Choroid plexus epithelial cell (primary cell): ENCODE results near the gene SH3GL2.

Source experiments
- DNase-seq: peaks from one replicate; pipeline ENCODE4 v3.0.0-alpha.2; 2010; ENCODE audit warnings: low read depth
- H3K4me3 ChIP-seq: 2 replicates; pipeline ENCODE4 v1.5.1; 2011; ENCODE audit warnings: low read depth, mild to moderate bottlenecking, control low read depth, low read length, moderate library complexity
- CTCF ChIP-seq: conservative IDR thresholded peaks from 2 replicates; pipeline ENCODE4 v1.5.1; 2011; ENCODE audit warnings: low read depth, mild to moderate bottlenecking, control low read depth, inconsistent platforms, low read length, moderate library complexity

The SH3GL2 gene

GRCh38 chr9:17555362-17556054, 23.4 kb upstream of the SH3GL2 start:
- no peak overlapping the region for H3K4me3 ChIP-seq
- no peak for DNase-seq
- no peak for TF ChIP-seq CTCF

- H3K4me3 ChIP-seq: no peak overlapping the region
- TF ChIP-seq CTCF: no peak
These were observed 22.6 kb upstream of the SH3GL2 start for GRCh38 chr9:17556255-17556654.

DNA sequence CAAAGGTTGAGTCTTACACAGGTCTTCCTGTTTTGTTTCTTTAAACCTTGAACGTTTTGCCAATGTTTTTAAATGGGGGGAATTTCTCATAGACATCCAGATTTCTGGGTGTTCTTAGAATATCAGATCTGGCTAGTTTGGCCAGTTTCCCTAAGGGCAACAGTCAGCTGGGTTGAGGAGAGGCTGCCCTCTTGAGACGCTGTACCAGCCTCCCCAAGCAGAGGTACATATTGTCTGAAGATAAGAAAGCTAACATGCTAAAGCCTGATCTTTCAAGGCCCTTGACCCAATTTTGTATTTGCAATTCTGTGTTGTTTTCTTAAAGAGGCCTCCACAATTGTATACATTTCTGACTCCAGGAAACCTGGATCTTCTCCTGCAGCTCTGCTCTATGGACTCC, 21.9 kb upstream of the SH3GL2 start:
- TF ChIP-seq CTCF: no peak

More at GRCh38 chr9:17556255-17556654, 22.6 kb upstream of the SH3GL2 start:
- no peak for DNase-seq

GRCh38 chr9:17571825-17572224, 7.0 kb upstream of the SH3GL2 start:
- no peak for DNase-seq
- no peak overlapping the region for H3K4me3 ChIP-seq
- no peak for TF ChIP-seq CTCF

More for the DNA sequence above, 21.9 kb upstream of the SH3GL2 start:
- no peak overlapping the region for H3K4me3 ChIP-seq
- no peak for DNase-seq

- TF ChIP-seq CTCF: no peak
- H3K4me3 ChIP-seq: no peak overlapping the region
- DNase-seq: no peak
These were observed 4.5 kb upstream of the SH3GL2 start for GRCh38 chr9:17574342-17574741.

- no peak for DNase-seq
- no peak for TF ChIP-seq CTCF
- H3K4me3 ChIP-seq: peak overlapping the region; percentile 41
These were observed 322 bp upstream of the SH3GL2 start for GRCh38 chr9:17578577-17578910.

GRCh38 chr9:17580119-17580518, 1.3 kb downstream of the SH3GL2 start:
- H3K4me3 ChIP-seq: no peak overlapping the region
- TF ChIP-seq CTCF: no peak
- DNase-seq: no peak
